Measurements from ENCODE around the gene PNMA8B.

Gene PNMA8B

DNA sequence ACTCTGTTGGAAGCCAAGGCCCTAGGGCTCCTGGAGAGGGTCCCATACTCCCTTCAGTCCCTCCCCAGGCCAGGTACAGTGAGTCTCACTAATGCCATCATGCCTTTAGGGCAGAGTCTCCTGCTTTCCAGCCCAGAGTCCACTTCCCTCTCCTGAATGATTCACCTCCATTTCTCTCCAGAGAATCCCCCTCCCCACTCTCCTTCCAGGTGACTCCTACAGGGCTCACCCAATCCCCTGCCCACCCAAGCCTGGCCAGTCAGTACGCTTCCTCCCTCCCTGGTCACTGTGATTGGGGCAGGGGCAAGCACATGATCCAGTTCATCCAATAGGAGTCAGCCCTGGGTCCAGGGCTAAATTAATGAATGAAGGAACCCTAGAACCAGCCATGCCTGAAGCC is 35.0 kb upstream of the PNMA8B start:
- TF ChIP-seq, protein P1, sequence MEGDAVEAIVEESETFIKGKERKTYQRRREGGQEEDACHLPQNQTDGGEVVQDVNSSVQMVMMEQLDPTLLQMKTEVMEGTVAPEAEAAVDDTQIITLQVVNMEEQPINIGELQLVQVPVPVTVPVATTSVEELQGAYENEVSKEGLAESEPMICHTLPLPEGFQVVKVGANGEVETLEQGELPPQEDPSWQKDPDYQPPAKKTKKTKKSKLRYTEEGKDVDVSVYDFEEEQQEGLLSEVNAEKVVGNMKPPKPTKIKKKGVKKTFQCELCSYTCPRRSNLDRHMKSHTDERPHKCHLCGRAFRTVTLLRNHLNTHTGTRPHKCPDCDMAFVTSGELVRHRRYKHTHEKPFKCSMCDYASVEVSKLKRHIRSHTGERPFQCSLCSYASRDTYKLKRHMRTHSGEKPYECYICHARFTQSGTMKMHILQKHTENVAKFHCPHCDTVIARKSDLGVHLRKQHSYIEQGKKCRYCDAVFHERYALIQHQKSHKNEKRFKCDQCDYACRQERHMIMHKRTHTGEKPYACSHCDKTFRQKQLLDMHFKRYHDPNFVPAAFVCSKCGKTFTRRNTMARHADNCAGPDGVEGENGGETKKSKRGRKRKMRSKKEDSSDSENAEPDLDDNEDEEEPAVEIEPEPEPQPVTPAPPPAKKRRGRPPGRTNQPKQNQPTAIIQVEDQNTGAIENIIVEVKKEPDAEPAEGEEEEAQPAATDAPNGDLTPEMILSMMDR (IDR thresholded peaks at IDR 0.05): no peak

DNA sequence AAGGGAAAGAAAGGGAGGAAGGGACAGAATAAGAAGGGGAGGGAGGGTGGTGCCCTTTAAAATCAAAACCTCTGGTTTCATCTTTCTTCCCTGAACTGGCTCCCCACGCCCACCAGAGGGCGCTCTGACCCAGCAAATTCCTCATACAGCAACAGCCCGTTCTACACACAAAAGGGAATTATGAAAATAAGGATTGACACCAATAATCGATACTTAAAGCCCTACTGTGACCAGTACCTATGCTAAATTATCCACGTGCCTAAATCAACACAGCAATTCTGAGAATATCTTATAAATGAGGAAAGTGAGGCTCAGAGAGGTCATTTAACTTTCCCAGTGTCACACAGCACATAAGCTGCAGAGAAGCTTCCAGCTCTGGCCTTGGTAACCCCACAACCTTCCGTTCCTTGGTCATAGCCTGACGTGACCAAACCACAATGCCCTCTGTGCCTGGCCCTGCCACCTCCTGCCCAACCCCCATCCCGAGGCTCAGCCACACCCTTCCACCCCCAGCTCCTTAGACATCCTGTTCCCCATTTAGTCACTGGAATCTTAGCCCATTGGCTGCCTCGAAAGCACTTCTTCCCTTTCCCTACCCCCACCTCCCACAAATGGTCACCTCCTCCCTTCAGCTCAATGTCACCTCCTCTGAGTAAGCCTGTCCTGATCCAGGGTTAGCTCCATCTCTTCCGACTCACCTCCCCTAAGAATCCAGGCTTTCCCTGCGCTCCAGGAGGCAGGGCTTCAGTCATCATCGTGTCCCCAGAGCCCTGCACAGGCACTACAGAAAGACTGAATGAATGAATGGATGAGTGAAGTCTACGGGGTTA is 34.2 kb upstream of the PNMA8B start:
- TF ChIP-seq, protein P1 (IDR thresholded peaks at IDR 0.05): peak; percentile 73

DNA sequence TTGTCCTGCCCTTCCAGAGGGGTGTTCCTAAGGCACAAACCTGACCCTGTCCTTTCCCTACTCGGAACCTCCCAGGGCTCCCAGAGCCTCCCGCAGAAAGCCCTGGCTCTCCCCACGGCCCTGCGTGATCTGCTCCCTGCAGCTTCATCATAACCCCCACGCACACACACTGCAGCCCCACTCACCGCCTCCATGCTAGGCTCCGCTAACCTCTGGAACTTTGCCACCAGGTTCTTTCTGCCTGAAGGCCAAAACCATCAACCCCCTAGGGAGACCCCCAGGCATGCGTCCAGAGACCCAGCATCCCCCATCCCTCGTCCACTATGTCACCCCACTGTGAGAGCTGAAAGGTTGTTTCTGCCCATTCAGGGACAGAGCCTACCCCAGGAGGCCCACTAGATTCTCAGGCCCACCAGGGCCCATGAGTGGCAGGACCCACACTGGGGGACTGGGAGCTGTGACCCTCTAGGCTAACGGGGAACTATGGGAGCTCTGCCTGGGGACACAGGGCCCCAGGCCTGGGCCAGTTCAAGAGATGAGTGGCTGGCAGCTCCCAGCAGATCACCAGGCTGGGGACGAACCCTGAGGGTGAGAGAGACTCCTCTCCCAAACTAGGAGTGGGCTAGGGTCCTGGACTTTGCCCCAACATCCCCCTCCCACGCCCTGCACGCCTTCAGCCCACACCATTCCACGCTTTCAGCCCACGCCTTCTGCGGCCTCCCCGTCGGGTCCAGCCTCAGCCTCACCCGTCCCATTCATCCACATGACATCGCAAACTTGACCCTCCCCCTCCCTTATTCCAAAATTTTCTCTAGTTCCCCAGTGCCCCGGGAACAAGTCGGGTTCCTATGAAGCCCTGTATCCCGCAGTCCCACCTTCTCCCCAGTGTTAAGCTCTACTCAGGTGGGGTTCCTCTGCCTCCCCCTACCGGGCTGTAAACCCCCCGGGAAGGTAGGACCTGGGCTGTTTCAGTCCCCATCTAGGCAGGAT is 33.2 kb upstream of the PNMA8B start:
- TF ChIP-seq, protein P1 (IDR thresholded peaks at IDR 0.05): no peak

DNA sequence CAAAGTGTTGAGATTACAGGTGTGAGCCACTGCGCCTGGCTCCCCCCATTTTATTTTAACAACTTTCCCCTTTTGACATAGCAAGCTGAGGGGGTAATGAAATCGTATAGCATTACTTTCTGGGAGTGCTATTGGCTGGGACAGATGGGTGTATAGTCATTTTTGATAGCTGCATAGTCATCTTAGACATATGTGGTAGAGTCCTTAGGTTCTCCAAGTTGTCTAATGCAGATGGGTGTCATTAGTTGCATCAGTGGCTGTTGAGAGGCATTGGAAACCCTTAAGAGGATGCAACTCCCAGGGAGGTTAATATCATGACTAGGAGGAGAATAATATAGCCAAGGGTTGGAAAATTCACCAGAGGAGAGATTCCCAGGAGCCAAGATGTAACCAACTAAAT is 28.6 kb upstream of the PNMA8B start:
- TF ChIP-seq, protein P1 (IDR thresholded peaks at IDR 0.05): no peak

DNA sequence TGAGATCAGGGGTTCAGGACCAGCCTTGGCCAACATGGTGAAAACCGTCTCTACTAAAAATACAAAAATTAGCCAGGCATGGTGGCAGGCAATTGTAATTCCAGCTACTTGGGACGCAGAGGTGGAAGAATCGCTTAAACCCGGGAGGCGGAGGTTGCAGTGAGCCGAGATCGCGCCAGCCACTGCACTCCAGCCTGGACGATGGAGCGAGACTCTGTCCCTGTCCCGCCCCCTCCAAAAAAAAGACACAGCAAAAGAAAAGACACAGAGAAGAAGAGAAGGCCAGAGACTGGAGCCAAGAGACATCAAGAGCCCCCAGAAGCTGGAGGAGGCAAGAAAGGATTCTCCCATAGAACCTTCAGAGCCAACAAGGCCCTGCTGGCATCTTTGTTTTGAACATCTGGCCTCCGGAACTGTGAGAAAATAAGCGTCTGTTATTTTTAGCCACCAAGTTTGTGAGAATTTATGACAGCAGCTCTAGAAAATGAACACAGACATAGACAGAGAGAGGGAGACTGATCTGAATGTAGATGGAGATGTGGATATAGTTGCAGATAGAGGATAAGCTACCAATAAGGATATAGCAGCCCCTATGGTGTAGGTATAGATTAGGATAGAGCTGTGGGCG is 25.7 kb upstream of the PNMA8B start:
- TF ChIP-seq, protein P1 (IDR thresholded peaks at IDR 0.05): no peak

DNA sequence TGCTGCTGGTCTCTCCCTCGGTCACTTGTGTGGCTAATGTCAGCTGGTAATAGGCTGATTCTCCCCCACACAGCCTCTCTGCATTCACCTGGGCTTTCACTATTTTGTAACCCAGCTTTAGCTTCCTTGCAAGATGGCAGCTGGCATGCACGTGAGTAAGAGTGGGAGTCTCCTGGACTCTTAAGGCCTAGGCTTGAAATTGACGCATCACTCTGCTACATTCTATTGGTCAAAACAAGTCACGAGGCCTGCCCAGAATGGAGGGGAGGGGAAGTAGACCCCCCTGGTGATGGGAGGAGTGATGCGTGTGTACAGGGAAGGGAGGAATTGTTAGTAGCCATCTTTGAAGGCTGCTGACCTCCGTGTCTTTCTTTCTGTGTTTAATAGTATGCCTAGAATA is 24.9 kb upstream of the PNMA8B start:
- TF ChIP-seq, protein P1 (IDR thresholded peaks at IDR 0.05): no peak

DNA sequence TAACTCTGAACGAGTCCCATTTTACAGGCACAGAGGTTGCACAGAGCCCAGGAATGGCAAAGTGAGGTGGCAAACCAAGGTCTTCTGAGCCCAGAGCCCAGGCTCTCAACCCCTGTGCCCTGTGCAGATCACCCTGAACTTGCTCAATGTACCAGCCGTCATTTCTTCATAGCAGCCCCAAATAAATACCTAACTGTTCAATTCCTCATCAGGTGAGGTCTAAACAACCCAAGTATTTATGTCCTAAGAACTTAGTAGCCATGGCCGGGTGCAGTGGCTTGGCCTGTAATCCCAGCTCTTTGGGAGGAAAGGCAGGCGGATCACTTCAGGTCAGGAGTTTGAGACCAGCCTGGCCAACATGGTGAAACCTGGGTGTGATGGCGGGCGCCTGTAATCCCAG is 21.8 kb upstream of the PNMA8B start:
- TF ChIP-seq, protein P1 (IDR thresholded peaks at IDR 0.05): no peak
